ENCODE data around the gene LSM8.
"Not testable (repeated sequence)": the region's sequence is repeated elsewhere in the genome, so short reads cannot be mapped to it uniquely, and the experiment has no call there.

LSM8 gene

GRCh38 chr7:118214051-118214832, 30.3 kb downstream of the LSM8 start:
- DNase-seq, result peak; percentile 76

GRCh38 chr7:118214833-118215182, 30.8 kb downstream of the LSM8 start:
- DNase-seq, result no peak

- no peak for DNase-seq
Measured at GRCh38 chr7:118217210-118217619, 33.3 kb downstream of the LSM8 start.

- no peak for DNase-seq
Measured at GRCh38 chr7:118218413-118219156, 34.6 kb downstream of the LSM8 start.

- no peak for DNase-seq
Measured at GRCh38 chr7:118219157-118219512, 35.2 kb downstream of the LSM8 start.

GRCh38 chr7:118220583-118220982, 36.6 kb downstream of the LSM8 start:
- DNase-seq, result no peak

- no peak for DNase-seq
Measured at GRCh38 chr7:118222591-118222990, 38.6 kb downstream of the LSM8 start.

- DNase-seq, result no peak
Measured at GRCh38 chr7:118224521-118224920, 40.6 kb downstream of the LSM8 start, which contains the start of gene ANKRD7. Gene ANKRD7, plus strand, starts transcription at chr7:118224704. Its CDS starts 127 bp downstream, at chr7:118224831.

- DNase-seq, result no peak
Measured at GRCh38 chr7:118232837-118233236, 48.9 kb downstream of the LSM8 start.

GRCh38 chr7:118233799-118234198, 49.8 kb downstream of the LSM8 start:
- DNase-seq, result no peak

GRCh38 chr7:118239014-118239413, 55.0 kb downstream of the LSM8 start:
- no peak for DNase-seq

- not testable (repeated sequence) for DNase-seq
Measured at GRCh38 chr7:118240320-118240719, 56.4 kb downstream of the LSM8 start.

Measured in NCI-H446 treated with DMSO at 0.1 percent for 48 hours (cell line).